Measurements from ENCODE around the gene MDM2.
A peak's percentile ranks its signal among the peaks of the same experiment; 100 is the strongest.
"Not testable (repeated sequence)": the region's sequence is repeated elsewhere in the genome, so short reads cannot be mapped to it uniquely, and the experiment has no call there.

Gene MDM2

DNA sequence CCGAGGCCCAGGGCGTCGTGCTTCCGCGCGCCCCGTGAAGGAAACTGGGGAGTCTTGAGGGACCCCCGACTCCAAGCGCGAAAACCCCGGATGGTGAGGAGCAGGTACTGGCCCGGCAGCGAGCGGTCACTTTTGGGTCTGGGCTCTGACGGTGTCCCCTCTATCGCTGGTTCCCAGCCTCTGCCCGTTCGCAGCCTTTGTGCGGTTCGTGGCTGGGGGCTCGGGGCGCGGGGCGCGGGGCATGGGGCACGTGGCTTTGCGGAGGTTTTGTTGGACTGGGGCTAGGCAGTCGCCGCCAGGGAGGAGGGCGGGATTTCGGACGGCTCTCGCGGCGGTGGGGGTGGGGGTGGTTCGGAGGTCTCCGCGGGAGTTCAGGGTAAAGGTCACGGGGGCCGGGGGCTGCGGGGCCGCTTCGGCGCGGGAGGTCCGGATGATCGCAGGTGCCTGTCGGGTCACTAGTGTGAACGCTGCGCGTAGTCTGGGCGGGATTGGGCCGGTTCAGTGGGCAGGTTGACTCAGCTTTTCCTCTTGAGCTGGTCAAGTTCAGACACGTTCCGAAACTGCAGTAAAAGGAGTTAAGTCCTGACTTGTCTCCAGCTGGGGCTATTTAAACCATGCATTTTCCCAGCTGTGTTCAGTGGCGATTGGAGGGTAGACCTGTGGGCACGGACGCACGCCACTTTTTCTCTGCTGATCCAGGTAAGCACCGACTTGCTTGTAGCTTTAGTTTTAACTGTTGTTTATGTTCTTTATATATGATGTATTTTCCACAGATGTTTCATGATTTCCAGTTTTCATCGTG is 612 bp downstream of the MDM2 start:
- peak; percentile 86 for DNase-seq

DNA sequence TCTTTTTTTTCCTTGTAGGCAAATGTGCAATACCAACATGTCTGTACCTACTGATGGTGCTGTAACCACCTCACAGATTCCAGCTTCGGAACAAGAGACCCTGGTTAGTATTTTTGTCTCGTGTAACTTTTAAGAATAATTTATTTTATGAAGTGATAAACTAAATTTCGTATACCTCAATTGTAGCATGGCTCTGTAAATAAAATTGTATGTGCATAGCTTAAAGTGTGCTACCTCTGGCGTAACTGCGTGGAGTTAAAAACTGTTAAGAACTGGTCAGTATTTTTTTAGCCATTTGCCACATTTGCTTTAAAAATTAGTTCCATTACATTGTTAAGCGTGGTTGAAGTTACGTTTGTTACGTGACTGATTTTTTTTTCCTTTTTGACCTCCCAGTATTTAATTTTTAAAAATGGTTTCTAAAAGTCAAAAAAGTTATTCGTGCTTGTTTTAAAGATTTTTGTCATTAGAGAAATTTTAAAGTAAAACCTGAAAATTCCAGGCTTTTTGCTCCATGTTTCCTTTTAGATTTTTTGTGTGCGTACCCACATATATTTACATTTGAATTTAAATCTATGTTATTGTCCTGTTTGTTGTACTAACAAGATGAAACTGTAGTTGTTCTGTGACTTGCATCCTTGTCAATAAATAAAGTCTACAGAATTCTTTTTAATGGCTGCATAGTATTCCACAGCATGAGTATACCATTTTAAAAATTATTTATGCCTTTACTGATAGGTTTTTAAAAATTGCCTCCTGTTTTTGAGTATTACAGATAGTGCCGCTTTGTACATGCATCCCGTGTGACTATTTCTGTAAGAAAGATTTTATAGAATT is 1.4 kb downstream of the MDM2 start:
- no peak for DNase-seq

DNA sequence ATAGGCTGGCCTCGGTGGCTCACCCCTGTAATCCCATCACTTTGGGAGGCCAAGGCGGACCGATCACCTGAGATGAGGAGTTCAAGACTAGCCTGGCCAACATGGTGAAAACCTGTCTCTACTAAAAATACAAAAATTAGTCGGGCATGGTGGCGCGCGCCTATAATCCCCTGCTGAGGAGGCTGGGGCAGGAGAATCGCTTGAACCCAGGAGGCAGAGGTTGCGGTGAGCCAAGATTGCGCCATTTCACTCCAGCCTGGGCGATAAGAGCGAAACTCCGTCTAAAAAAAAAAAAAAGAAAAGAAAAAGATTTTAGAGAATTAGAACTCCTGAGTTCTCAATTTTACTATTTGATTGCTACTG is 2.0 kb downstream of the MDM2 start:
- not testable (repeated sequence) for DNase-seq

GRCh38 chr12:68811573-68811972 is 3.6 kb downstream of the MDM2 start:
- DNase-seq: not testable (repeated sequence)

DNA sequence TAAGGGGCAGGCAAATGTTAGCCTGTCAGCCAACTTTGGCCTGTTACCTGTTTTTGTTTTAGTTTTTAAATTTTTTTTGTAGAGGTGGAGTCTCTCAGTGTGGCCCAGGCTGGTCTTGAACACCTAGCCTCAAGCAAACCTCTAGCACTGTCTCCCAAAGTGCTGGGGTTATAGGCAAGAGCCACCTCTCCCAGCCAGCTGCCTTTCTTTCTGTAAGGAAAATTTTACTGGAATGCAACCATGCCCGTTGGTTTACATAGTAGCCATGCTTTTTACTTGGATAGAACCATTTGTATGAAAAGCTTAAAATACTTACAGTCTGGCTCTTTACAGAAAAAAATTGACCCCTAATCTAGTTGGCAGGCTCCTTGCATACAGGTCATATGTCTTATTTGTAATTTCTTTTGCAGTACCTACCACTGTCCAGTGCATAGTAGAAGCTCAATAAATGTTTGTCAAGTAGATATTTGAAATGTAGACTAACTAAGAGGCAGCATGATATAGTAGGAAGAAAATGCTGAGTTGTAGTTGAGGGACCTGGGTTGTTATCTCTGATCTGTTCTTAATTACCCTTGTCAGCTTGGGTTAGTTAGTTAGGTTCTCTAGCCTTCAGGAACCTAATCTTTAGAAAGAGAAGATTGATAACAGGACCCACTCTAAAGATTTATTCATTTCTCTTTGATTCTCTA is 4.7 kb downstream of the MDM2 start:
- DNase-seq: no peak

DNA sequence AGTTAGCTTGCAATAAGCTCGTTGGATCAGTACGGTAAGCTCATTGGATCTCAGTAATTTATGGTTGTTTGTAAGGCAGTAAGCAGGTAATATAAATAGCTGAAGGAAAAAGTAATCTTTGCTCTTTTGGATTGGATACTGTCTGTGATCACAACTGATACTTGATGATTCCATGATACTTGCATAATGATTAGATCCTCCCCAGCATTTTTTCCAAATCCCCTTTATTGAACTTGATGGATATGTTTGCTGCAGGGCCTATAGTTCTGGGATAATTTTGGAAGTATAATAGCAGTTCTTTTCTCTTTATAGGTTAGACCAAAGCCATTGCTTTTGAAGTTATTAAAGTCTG is 5.2 kb downstream of the MDM2 start:
- DNase-seq: no peak

GRCh38 chr12:68814490-68815231 is 6.7 kb downstream of the MDM2 start:
- no peak for DNase-seq

DNA sequence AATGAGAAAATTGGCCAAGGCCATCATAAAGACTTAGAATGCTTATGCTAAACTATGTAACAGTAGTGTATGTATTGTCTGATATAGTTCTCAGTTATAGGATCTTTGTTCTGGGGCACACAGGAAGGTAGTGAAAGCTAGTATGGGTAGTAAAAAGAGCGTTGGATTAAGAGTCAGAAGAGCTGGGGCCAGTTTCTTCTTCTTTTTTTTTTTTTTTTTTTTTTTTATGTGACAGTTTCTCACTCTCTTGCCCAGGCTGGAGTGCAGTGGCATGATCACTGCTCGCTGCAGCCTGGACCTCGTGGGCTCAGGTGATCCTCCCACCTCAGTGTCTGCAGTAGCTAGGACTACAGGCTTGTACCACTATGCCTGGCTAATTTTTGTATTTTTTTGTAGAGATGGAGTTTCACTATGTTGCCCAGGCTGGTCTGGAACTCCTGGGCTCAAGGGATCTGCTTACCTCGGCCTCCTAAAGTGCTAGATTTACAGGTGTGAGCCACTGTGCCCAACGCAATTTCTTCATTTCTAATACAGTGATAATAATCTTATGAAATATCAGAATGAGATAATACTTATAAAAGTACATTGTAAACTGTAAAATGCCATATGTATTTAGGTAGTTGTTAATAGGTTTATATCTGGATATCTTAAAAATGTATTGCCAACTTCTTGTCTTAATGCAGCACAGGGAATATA is 7.4 kb downstream of the MDM2 start:
- no peak for DNase-seq

DNA sequence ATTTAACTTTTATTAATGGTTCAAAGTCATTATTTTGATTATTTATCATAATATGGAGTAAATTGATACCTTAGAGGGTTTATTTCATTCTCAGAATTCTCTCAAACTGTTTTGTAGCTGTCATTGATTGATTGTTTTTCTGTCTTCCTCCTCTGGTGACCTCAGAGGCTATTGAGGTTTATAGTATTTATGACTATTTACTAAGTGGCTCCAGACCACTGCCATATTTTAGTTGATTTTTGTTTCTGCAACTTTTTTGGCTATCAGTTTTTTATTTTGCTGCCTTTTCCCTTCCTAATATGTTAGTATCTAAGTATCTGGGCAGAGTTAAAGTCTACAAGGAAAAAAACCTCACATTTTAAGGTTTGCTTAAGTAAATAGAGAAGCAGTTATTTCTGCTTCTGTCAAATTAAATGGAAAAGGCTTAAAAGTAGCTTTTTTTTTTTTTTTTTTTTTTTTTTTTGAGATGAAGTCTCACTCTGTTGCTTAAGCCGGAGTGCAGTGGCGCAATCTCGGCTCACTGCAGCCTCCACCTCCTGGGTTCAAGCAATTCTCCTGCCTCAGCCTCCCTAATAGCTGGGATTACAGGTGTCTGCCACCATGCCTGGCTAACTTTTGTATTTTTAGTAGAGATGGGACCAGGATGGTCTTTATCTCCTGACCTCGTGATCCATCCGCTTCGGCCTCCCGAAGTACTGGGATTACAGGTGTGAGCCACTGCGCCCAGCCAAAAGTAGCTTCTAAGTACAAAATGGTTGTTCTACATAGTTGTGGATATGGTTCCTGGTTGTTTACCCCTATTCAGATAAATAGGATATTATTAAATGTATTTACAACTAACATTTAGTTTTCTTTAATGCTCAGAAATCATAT is 8.2 kb downstream of the MDM2 start:
- no peak for DNase-seq

- not testable (repeated sequence) for DNase-seq
These were observed 11.5 kb downstream of the MDM2 start for GRCh38 chr12:68819481-68819880.

DNA sequence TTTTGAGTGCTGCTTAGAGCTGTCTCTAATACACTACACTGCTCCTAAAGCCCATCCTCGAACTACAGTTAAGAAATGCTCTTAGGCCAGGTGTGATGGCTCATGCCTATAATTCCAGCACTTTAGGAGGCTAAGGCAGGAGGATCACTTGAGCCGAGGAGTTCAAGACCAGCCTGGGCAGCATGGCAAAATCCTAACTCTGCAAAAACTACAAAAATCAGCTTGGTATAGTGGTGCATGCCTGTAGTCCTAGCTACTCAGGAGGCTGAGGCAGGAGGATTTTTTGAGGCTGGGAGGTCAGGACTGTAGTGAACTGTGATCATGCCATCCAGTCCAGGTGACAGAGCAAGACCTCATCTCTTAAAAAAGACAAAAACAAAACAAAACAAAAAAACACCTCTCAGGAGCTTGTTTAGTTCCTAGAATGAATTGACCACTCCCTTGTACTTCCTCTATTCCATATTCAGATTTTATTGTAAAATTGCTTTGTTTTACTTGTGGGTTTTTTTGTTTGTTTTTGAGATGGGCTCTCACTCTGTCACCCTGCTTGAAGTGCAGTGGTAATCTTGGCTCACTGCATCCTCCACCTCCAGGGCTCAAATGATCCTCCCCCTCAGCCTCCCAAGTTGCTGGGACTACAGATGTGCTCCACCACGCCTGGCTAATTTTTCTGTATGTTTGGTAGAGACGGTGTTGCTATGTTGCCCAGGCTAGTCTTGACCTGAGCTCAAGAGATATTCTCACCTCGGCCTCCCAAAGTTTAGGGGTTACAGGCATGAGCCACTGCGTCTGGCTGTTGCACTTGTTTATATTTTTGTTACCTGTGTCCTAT is 13.6 kb downstream of the MDM2 start:
- DNase-seq: no peak

GRCh38 chr12:68823696-68824095 is 15.7 kb downstream of the MDM2 start:
- DNase-seq: no peak

GRCh38 chr12:68824131-68824530 is 16.2 kb downstream of the MDM2 start:
- no peak for DNase-seq

DNA sequence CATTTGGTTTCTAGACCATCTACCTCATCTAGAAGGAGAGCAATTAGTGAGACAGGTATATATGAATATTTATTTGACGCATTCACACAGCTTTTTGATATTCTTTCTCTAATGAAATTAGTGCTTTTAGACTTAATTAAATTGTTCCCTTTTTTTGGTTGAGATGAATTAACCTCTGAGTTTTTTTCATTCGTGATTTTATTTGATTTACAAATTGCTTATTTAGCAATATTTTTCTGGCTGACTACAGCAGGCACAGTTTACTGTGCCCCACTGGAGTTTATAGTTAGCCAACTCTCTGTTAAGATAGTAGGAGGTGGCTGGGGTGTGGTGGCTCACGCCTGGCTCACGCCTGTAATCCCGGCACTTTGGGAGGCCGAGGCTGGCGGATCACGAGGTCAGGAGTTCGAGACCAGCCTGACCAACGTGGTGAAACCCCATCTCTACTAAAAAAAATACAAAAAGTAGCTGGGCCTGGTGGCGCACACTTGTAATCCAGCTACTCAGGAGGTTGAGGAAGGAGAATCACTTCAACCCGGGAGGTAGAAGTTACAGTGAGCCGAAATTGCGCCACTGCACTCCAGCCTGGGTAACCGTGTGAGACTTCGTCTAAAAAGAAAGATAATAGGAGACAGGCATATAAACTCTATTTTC is 16.7 kb downstream of the MDM2 start:
- no peak for DNase-seq

DNA sequence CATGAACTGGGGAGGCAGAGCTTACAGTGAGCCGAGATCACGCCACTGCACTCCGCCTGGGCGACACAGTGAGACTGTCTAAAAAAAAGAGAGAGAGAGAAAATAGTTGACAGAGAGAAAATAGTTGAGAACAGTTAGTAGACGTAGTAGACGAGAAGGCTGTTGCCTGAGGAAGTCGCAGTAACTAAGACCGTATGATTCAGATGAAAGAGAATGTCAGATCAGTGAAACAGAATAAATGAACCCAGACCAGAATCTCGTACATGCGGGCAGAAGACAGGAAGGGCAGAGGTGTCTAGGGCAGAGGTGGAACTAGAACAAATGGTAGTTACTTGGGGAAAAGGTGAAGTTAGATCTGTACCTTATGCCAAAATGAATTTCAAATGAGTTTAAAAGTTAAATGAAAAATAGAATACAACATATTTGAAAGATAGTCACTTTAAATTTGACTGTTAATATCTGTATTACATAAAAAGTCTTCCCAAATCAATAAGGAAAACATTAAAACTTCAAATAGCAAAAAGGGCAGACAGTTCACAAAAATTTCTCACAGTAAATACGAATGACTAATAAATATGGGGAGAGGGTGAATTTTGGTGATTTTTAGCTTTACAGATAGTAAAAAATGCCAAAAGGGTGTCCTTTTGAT is 17.7 kb downstream of the MDM2 start:
- DNase-seq: no peak

DNA sequence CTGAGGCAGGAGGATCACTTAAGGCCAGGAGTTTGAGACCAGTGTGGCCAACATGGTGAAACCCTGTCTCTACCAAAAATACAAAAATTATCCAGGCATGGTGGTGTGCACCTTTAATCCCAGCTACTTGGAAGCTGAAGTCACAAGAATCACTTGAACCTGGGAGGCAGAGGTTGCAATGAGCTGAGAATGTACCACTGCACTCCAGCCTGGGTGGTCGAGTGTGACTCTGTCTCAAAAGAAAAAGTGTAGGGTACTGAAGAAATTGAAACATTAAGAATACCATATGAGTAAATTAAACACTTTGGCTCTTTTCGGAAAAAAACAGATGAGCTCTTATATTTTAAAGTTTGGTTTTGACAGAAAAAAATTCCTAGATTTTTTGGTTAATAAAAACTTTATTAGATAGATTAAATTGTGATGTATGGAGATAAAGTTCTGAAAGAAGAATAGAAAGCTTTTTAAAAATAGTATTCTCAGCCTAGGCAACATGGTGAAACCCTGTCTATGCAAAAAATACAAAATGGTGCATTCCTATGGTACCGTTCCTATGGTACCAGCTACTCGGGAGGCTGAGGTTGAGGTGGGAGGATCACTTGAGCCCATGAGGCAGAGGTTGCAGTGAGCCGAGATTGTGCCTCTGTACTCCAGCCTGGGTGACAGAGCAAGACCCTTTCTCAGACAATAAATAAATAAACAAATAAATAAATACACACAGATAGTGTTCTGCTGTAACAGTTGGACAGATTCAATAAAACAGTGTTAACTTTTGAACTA is 20.1 kb downstream of the MDM2 start:
- no peak for DNase-seq

DNA sequence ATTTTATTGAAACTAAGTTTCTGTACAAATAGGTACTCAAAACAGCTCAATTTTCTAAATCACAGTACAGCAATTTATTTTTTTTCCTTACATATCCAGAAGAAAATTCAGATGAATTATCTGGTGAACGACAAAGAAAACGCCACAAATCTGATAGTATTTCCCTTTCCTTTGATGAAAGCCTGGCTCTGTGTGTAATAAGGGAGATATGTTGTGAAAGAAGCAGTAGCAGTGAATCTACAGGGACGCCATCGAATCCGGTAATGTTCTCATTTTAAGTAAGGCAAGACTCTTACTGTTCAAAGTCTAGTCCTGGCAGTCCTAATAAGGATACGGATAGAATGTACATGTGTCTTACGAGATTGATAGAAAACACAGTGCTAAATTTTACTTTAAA is 20.7 kb downstream of the MDM2 start:
- DNase-seq: no peak

DNA sequence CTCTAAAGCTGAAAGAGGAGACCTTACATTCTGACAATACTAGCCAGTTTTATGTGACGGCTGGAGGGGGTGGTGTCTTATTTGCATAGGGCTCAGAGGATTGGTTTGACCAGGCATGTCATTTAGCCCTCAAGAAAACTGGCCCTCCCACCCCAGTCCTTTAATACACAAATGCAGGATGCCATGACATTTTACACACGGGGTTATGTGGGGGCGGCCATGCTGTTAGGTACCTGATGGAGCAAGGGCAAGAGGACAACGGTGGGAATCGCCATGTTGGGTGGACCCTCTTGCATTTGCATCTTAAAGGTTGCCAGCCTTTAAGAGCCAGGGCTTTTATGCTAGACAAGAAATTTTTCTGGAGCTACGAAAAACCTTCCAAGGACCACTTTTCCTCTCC is 23.3 kb downstream of the MDM2 start:
- no peak for DNase-seq
